Measurements from ENCODE around the gene EGFLAM. TPM values are rescaled to one million over a fixed set of nuclear protein-coding genes. Genes with fewer than 3 reads are reported as not detected.

Gene EGFLAM
- total RNA-seq, 4 donors from 2014 or later, result 3.5 to 6.7 (median 6.3) TPM

GRCh38 chr5:38373743-38374142, 115.4 kb downstream of the EGFLAM start:
- intact Hi-C loops (cut with DNase I), result no loop called here
- H3K4me3 ChIP-seq (replicated peaks in 1 of 3), result no peak overlapping the region

GRCh38 chr5:38375423-38375822, 117.1 kb downstream of the EGFLAM start:
- intact Hi-C loops (cut with DNase I), result no loop called here

More at GRCh38 chr5:38373743-38374142, 115.4 kb downstream of the EGFLAM start:
- no peaks in the 10 kb centered on the region for H3K36me3 ChIP-seq
- no peaks in the 10 kb centered on the region for H3K4me1 ChIP-seq
- 69 to 74% methylated on average over 3 of the region's 3 CpGs for WGBS, 2 donors
- DNase-seq, result no peak
- H3K27me3 ChIP-seq, result no peaks in the 10 kb centered on the region
- no peaks in the 10 kb centered on the region for H3K9me3 ChIP-seq
- TF ChIP-seq, protein P1, sequence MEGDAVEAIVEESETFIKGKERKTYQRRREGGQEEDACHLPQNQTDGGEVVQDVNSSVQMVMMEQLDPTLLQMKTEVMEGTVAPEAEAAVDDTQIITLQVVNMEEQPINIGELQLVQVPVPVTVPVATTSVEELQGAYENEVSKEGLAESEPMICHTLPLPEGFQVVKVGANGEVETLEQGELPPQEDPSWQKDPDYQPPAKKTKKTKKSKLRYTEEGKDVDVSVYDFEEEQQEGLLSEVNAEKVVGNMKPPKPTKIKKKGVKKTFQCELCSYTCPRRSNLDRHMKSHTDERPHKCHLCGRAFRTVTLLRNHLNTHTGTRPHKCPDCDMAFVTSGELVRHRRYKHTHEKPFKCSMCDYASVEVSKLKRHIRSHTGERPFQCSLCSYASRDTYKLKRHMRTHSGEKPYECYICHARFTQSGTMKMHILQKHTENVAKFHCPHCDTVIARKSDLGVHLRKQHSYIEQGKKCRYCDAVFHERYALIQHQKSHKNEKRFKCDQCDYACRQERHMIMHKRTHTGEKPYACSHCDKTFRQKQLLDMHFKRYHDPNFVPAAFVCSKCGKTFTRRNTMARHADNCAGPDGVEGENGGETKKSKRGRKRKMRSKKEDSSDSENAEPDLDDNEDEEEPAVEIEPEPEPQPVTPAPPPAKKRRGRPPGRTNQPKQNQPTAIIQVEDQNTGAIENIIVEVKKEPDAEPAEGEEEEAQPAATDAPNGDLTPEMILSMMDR (IDR thresholded peaks at IDR 0.05), result no peak
- TF ChIP-seq POLR2A (IDR thresholded peaks at IDR 0.05), result no peak
- H3K27ac ChIP-seq, result no peak overlapping the region

DNA sequence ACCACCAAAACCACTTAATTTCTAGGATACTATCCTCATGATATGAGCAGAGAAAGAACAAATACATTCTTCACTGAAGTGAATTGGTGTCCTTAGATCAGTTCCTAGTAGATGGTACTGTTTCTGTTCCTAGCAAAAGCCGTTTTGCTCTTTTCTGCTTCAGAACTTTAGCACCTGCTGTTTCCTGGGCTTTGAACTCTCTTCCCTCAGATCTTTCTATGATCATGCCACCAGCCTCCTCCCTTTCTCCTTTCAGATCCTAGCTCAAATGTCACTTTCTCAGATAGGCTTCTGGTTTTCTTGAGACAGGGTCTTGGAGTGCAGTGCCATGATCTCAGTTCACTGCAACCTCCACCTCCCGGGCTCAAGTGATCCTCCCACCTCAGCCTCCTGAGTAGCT, 118.0 kb downstream of the EGFLAM start:
- H3K4me1 ChIP-seq, result no peaks in the 10 kb centered on the region
- no peak overlapping the region for H3K27ac ChIP-seq
- H3K36me3 ChIP-seq, result no peaks in the 10 kb centered on the region
- TF ChIP-seq, protein P1 (IDR thresholded peaks at IDR 0.05), result no peak
- no peak for TF ChIP-seq POLR2A (IDR thresholded peaks at IDR 0.05)
- DNase-seq, result no peak
- no peaks in the 10 kb centered on the region for H3K27me3 ChIP-seq
- H3K4me3 ChIP-seq (replicated peaks in 1 of 3), result no peak overlapping the region
- H3K9me3 ChIP-seq, result no peaks in the 10 kb centered on the region
- WGBS, 2 donors, result 74 to 78% methylated on average over 2 of the region's 2 CpGs
- intact Hi-C loops (cut with DNase I), result no loop called here

More at GRCh38 chr5:38375423-38375822, 117.1 kb downstream of the EGFLAM start:
- 59 to 77% methylated on average over 1 of the region's 1 CpG for WGBS, 2 donors
- no peaks in the 10 kb centered on the region for H3K4me1 ChIP-seq
- TF ChIP-seq, protein P1 (IDR thresholded peaks at IDR 0.05), result no peak
- TF ChIP-seq POLR2A (IDR thresholded peaks at IDR 0.05), result no peak
- H3K4me3 ChIP-seq (replicated peaks in 1 of 3), result no peak overlapping the region
- no peak overlapping the region for H3K27ac ChIP-seq
- no peaks in the 10 kb centered on the region for H3K36me3 ChIP-seq
- no peak for DNase-seq
- no peaks in the 10 kb centered on the region for H3K9me3 ChIP-seq
- no peaks in the 10 kb centered on the region for H3K27me3 ChIP-seq

GRCh38 chr5:38378579-38378978, 120.2 kb downstream of the EGFLAM start:
- intact Hi-C loops (cut with DNase I), result no loop called here
- 46 to 56% methylated on average over 1 of the region's 1 CpG for WGBS, 2 donors
- no peak overlapping the region for H3K27ac ChIP-seq
- H3K36me3 ChIP-seq, result no peaks in the 10 kb centered on the region
- no peaks in the 10 kb centered on the region for H3K27me3 ChIP-seq
- no peaks in the 10 kb centered on the region for H3K4me1 ChIP-seq
- TF ChIP-seq, protein P1 (IDR thresholded peaks at IDR 0.05), result no peak
- no peak for TF ChIP-seq POLR2A (IDR thresholded peaks at IDR 0.05)
- no peak overlapping the region for H3K4me3 ChIP-seq (replicated peaks in 1 of 3)
- no peaks in the 10 kb centered on the region for H3K9me3 ChIP-seq
- no peak for DNase-seq

- H3K4me3 ChIP-seq (replicated peaks in 1 of 3), result no peak overlapping the region
- H3K36me3 ChIP-seq, result no peaks in the 10 kb centered on the region
- TF ChIP-seq POLR2A (IDR thresholded peaks at IDR 0.05), result no peak
- TF ChIP-seq, protein P1 (IDR thresholded peaks at IDR 0.05), result no peak
- 28 to 34% methylated on average over 7 of the region's 7 CpGs for WGBS, 2 donors
- no peaks in the 10 kb centered on the region for H3K4me1 ChIP-seq
- intact Hi-C loops (cut with DNase I), result no loop called here
- no peaks in the 10 kb centered on the region for H3K9me3 ChIP-seq
- H3K27me3 ChIP-seq, result no peaks in the 10 kb centered on the region
- H3K27ac ChIP-seq, result no peak overlapping the region
- DNase-seq, result no peak
These were observed 121.1 kb downstream of the EGFLAM start for GRCh38 chr5:38379350-38379937.
